AG04449 (cell line): ENCODE results near the gene CDH2.

Experiments used
- CTCF ChIA-PET: fragments of 350-600 bp; formaldehyde crosslinking; extraction: SDS; loops from one replicate; lab custom pipeline; 2021; ENCODE audit warnings: antibody characterized with exemption; lab: Yijun Ruan, JAX
- POLR2A ChIA-PET: fragments of 400-600, 350-600 bp; formaldehyde crosslinking; extraction: SDS; loops from one replicate; lab custom pipeline; 2020; ENCODE audit warnings: antibody characterized with exemption, inconsistent platforms; lab: Yijun Ruan, JAX
- DNase-seq: peaks from one replicate; pipeline ENCODE4 v3.0.0-alpha.2; 2010; ENCODE audit warnings: low read depth, low spot score
- H3K4me3 ChIP-seq: 2 replicates; pipeline ENCODE4 v1.5.1; 2011; ENCODE audit warnings: low read depth, mild to moderate bottlenecking, control low read depth, low read length
- CTCF ChIP-seq: IDR thresholded peaks from one replicate; pipeline ENCODE4 v1.5.1; 2011; ENCODE audit warnings: mild to moderate bottlenecking, moderate library complexity, low read length, control low read depth, inconsistent platforms; ENCODE audit not compliant: insufficient read depth; ENCODE audit errors: missing control alignments

The CDH2 gene

GRCh38 chr18:28071199-28071598, 105.7 kb downstream of the CDH2 start:
- ChIA-PET POLR2A (no interaction called here), CTCF (no interaction called here)
- TF ChIP-seq CTCF: no peak

GRCh38 chr18:28068207-28068606, 108.7 kb downstream of the CDH2 start:
- CTCF ChIA-PET: no interaction called here
- no peak for DNase-seq
- no peak for TF ChIP-seq CTCF
- no peak overlapping the region for H3K4me3 ChIP-seq
- POLR2A ChIA-PET: no interaction called here

More at GRCh38 chr18:28071199-28071598, 105.7 kb downstream of the CDH2 start:
- no peak overlapping the region for H3K4me3 ChIP-seq
- no peak for DNase-seq

- H3K4me3 ChIP-seq: no peak overlapping the region
- POLR2A ChIA-PET: no interaction called here
- no peak for TF ChIP-seq CTCF
- CTCF ChIA-PET: interaction anchor here (0.9 kb wide), 1 partner anchor 48 kb away, joined by 3 read pairs; no protein-coding TSS in a partner anchor
- no peak for DNase-seq
Observed at GRCh38 chr18:28067346-28067745, 109.6 kb downstream of the CDH2 start.

- ChIA-PET CTCF (no interaction called here), POLR2A (no interaction called here)
- TF ChIP-seq CTCF: no peak
- DNase-seq: no peak
- no peak overlapping the region for H3K4me3 ChIP-seq
Observed at GRCh38 chr18:28065793-28066186, 111.1 kb downstream of the CDH2 start.

- POLR2A ChIA-PET: interaction anchor here (0.5 to 0.6 kb wide), 2 partner anchors 13 to 113 kb away, joined by 3 read pairs; no protein-coding TSS in a partner anchor
- no peak for TF ChIP-seq CTCF
- CTCF ChIA-PET: no interaction called here
- peak; percentile 89 for DNase-seq
- no peak overlapping the region for H3K4me3 ChIP-seq
Observed at GRCh38 chr18:28065031-28065792, 111.7 kb downstream of the CDH2 start.

GRCh38 chr18:28063926-28064325, 113.0 kb downstream of the CDH2 start:
- no peak overlapping the region for H3K4me3 ChIP-seq
- POLR2A ChIA-PET: no interaction called here

More at GRCh38 chr18:28063926-28064325, 113.0 kb downstream of the CDH2 start:
- DNase-seq: no peak
- no peak for TF ChIP-seq CTCF
- CTCF ChIA-PET: no interaction called here
